Activated T-helper 9 cell treated with anti-CD3 and anti-CD28 coated beads, Interleukin-2, amount 50 U/mL, for 16 hours (primary cell): ENCODE results near the gene HFE.

Experiments used
- DNase-seq: peaks from one replicate; pipeline ENCODE4 v3.0.0-alpha.2; 2020; ENCODE audit warnings: low read depth

HFE gene

GRCh38 chr6:26136321-26136720, 49.1 kb downstream of the HFE start:
- DNase-seq: no peak

GRCh38 chr6:26140254-26140966, 53.2 kb downstream of the HFE start:
- no peak for DNase-seq

GRCh38 chr6:26140967-26141294, 53.7 kb downstream of the HFE start:
- DNase-seq: no peak

DNA sequence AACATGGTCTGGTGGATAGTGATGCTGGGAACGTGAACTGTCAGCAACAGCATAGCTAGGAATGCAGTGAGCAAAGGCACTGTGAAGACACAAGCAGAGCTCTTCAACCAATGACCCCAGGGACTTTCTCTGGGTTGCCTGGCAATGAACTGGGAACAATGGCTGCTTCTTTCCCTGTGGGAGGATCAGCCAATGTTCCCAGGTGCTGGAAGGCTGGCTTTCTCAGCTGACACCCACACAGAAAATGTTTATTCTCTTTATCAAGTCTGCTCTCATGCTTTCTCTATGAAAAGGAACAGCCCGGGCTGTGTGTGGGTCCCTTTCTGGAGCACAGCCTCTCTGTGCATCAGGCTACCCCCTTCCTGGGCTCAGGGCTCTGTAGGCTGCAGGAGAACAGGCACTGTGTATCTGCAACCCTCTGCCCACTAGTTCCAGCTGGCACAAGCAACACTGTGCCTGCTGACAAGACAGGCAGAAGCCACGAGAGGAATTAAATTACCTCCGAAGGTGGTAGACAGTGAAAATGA, 54.2 kb downstream of the HFE start:
- no peak for DNase-seq

- no peak for DNase-seq
Measured at GRCh38 chr6:26142026-26142425, 54.8 kb downstream of the HFE start.
